Activated naive CD8-positive, alpha-beta T cell treated with anti-CD3 and anti-CD28 coated beads, Interleukin-2, amount 50 U/mL, for 24 hours (primary cell): ENCODE data around the gene DROSHA.

Experiments
- ATAC-seq: fragments of 150-1000 bp; cut with Tn5 transposase; one replicate; pipeline ENCODE4 v1.10.0; 2021
- DNase-seq: peaks from one replicate; pipeline ENCODE4 v3.0.0; 2021
- H3K27ac Mint-ChIP-seq: one replicate; pipeline ENCODE4 v1.8.0; 2021; ENCODE audit warnings: mild to moderate bottlenecking, mixed read lengths
- H3K27me3 Mint-ChIP-seq: one replicate; pipeline ENCODE4 v1.8.0; 2021; ENCODE audit warnings: mixed read lengths
- H3K36me3 Mint-ChIP-seq: one replicate; pipeline ENCODE4 v1.8.0; 2021; ENCODE audit warnings: low read depth, mixed read lengths
- H3K4me1 Mint-ChIP-seq: one replicate; pipeline ENCODE4 v1.8.0; 2021; ENCODE audit warnings: mixed read lengths
- H3K4me3 Mint-ChIP-seq: one replicate; pipeline ENCODE4 v1.8.0; 2021; ENCODE audit warnings: mild to moderate bottlenecking, moderate library complexity, mixed read lengths
- H3K9me3 Mint-ChIP-seq: one replicate; pipeline ENCODE4 v1.8.0; 2021; ENCODE audit warnings: mixed read lengths

The DROSHA gene

GRCh38 chr5:31427724-31428309 is 104.1 kb downstream of the DROSHA start:
- H3K27me3 Mint-ChIP-seq: no peaks in the 10 kb centered on the region
- H3K36me3 Mint-ChIP-seq: peaks cover 67% of the 10 kb centered on the region
- H3K27ac Mint-ChIP-seq: no peak overlapping the region
- H3K4me1 Mint-ChIP-seq: no peaks in the 10 kb centered on the region
- ATAC-seq (no peak), DNase-seq (no peak)
- H3K4me3 Mint-ChIP-seq: no peak overlapping the region
- H3K9me3 Mint-ChIP-seq: no peaks in the 10 kb centered on the region

GRCh38 chr5:31427013-31427723 is 104.7 kb downstream of the DROSHA start:
- no peaks in the 10 kb centered on the region for H3K9me3 Mint-ChIP-seq
- ATAC-seq: no peak
- H3K36me3 Mint-ChIP-seq: peaks cover 67% of the 10 kb centered on the region

GRCh38 chr5:31421806-31422586 is 109.9 kb downstream of the DROSHA start:
- Mint-ChIP-seq H3K36me3 (peaks cover 52% of the 10 kb centered on the region), H3K4me1 (peaks cover 2% of the 10 kb centered on the region), H3K9me3 (no peaks in the 10 kb centered on the region), H3K4me3 (no peak overlapping the region), H3K27me3 (no peaks in the 10 kb centered on the region), H3K27ac (no peak overlapping the region)
- DNase-seq (no peak), ATAC-seq (no peak)

More at GRCh38 chr5:31427013-31427723, 104.7 kb downstream of the DROSHA start:
- Mint-ChIP-seq H3K4me3 (no peak overlapping the region), H3K4me1 (peaks cover 2% of the 10 kb centered on the region), H3K27me3 (no peaks in the 10 kb centered on the region), H3K27ac (no peak overlapping the region)
- DNase-seq: no peak

- Mint-ChIP-seq H3K36me3 (peaks cover 41% of the 10 kb centered on the region), H3K9me3 (no peaks in the 10 kb centered on the region), H3K4me3 (no peak overlapping the region), H3K4me1 (peaks cover 6% of the 10 kb centered on the region), H3K27me3 (no peaks in the 10 kb centered on the region), H3K27ac (no peak overlapping the region)
- ATAC-seq: no peak
- no peak for DNase-seq
These were observed 114.4 kb downstream of the DROSHA start for GRCh38 chr5:31417512-31417911.

GRCh38 chr5:31416547-31416946 is 115.3 kb downstream of the DROSHA start:
- Mint-ChIP-seq H3K9me3 (no peaks in the 10 kb centered on the region), H3K27ac (no peak overlapping the region), H3K36me3 (peaks cover 40% of the 10 kb centered on the region), H3K4me3 (no peak overlapping the region), H3K27me3 (no peaks in the 10 kb centered on the region), H3K4me1 (peaks cover 4% of the 10 kb centered on the region)
- ATAC-seq: no peak
- DNase-seq: no peak

GRCh38 chr5:31415960-31416359 is 115.9 kb downstream of the DROSHA start:
- no peaks in the 10 kb centered on the region for H3K27me3 Mint-ChIP-seq
- no peak overlapping the region for H3K27ac Mint-ChIP-seq
- ATAC-seq (no peak), DNase-seq (no peak)
- H3K4me3 Mint-ChIP-seq: no peak overlapping the region
- peaks cover 4% of the 10 kb centered on the region for H3K4me1 Mint-ChIP-seq
- no peaks in the 10 kb centered on the region for H3K9me3 Mint-ChIP-seq
- peaks cover 34% of the 10 kb centered on the region for H3K36me3 Mint-ChIP-seq

- H3K9me3 Mint-ChIP-seq: no peaks in the 10 kb centered on the region
- no peak for DNase-seq
- H3K4me3 Mint-ChIP-seq: no peak overlapping the region
- no peak overlapping the region for H3K27ac Mint-ChIP-seq
- no peak for ATAC-seq
- H3K27me3 Mint-ChIP-seq: no peaks in the 10 kb centered on the region
- H3K4me1 Mint-ChIP-seq: peaks cover 4% of the 10 kb centered on the region
- H3K36me3 Mint-ChIP-seq: peaks cover 34% of the 10 kb centered on the region
These were observed 116.6 kb downstream of the DROSHA start for GRCh38 chr5:31415009-31415923.

- peaks cover 4% of the 10 kb centered on the region for H3K4me1 Mint-ChIP-seq
- H3K4me3 Mint-ChIP-seq: no peak overlapping the region
- DNase-seq (no peak), ATAC-seq (no peak)
- peaks cover 49% of the 10 kb centered on the region for H3K36me3 Mint-ChIP-seq
- peak overlapping the region; percentile 10 for H3K27ac Mint-ChIP-seq
- no peaks in the 10 kb centered on the region for H3K27me3 Mint-ChIP-seq
- H3K9me3 Mint-ChIP-seq: no peaks in the 10 kb centered on the region
These were observed 118.7 kb downstream of the DROSHA start for GRCh38 chr5:31413030-31413812.

GRCh38 chr5:31412324-31412723 is 119.6 kb downstream of the DROSHA start:
- H3K9me3 Mint-ChIP-seq: no peaks in the 10 kb centered on the region
- H3K4me3 Mint-ChIP-seq: no peak overlapping the region
- DNase-seq (no peak), ATAC-seq (no peak)
- no peaks in the 10 kb centered on the region for H3K27me3 Mint-ChIP-seq
- peak overlapping the region; percentile 1 for H3K27ac Mint-ChIP-seq
- H3K4me1 Mint-ChIP-seq: peaks cover 4% of the 10 kb centered on the region
- H3K36me3 Mint-ChIP-seq: peaks cover 52% of the 10 kb centered on the region

- Mint-ChIP-seq H3K4me3 (no peak overlapping the region), H3K9me3 (no peaks in the 10 kb centered on the region), H3K4me1 (peaks cover 4% of the 10 kb centered on the region), H3K36me3 (peaks cover 68% of the 10 kb centered on the region), H3K27ac (no peak overlapping the region), H3K27me3 (no peaks in the 10 kb centered on the region)
- ATAC-seq (no peak), DNase-seq (no peak)
These were observed 121.8 kb downstream of the DROSHA start for GRCh38 chr5:31410089-31410488.

- ATAC-seq (no peak), DNase-seq (no peak)
- H3K27ac Mint-ChIP-seq: no peak overlapping the region
- H3K27me3 Mint-ChIP-seq: no peaks in the 10 kb centered on the region
- H3K9me3 Mint-ChIP-seq: no peaks in the 10 kb centered on the region
- H3K4me3 Mint-ChIP-seq: no peak overlapping the region
- peaks cover 69% of the 10 kb centered on the region for H3K36me3 Mint-ChIP-seq
- H3K4me1 Mint-ChIP-seq: peaks cover 2% of the 10 kb centered on the region
These were observed 123.1 kb downstream of the DROSHA start for GRCh38 chr5:31408814-31409213.

- Mint-ChIP-seq H3K4me3 (no peak overlapping the region), H3K36me3 (peaks cover 70% of the 10 kb centered on the region), H3K4me1 (no peaks in the 10 kb centered on the region), H3K27ac (no peak overlapping the region), H3K9me3 (no peaks in the 10 kb centered on the region), H3K27me3 (no peaks in the 10 kb centered on the region)
- ATAC-seq: no peak
- DNase-seq: no peak
These were observed 123.8 kb downstream of the DROSHA start for GRCh38 chr5:31407921-31408693.

- Mint-ChIP-seq H3K27ac (no peak overlapping the region), H3K4me1 (no peaks in the 10 kb centered on the region), H3K9me3 (no peaks in the 10 kb centered on the region), H3K27me3 (no peaks in the 10 kb centered on the region), H3K4me3 (no peak overlapping the region), H3K36me3 (peaks cover 61% of the 10 kb centered on the region)
- ATAC-seq (no peak), DNase-seq (no peak)
These were observed 127.6 kb downstream of the DROSHA start for GRCh38 chr5:31404325-31404724.
